Activated CD8-positive, alpha-beta T cell treated with anti-CD3 and anti-CD28 coated beads for 36 hours (primary cell): ENCODE results near the gene IZUMO4. TPM values are rescaled to one million over a fixed set of nuclear protein-coding genes. Genes with fewer than 3 reads are reported as not detected.

ENCODE experiments used
- ATAC-seq: fragments of 200-7000 bp; cut with Tn5 transposase; one replicate; pipeline ENCODE4 v1.10.0; 2021; ENCODE audit warnings: mild to moderate bottlenecking, moderate library complexity
- CTCF ChIA-PET: fragments of 350-600 bp; sonication (Branson Sonifier 250); formaldehyde crosslinking; loops from one replicate; lab custom pipeline; 2021; ENCODE audit warnings: antibody characterized with exemption; lab: Charles Lee
- POLR2A ChIA-PET: fragments of 350-600 bp; sonication (Branson Sonifier 250); formaldehyde crosslinking; loops from one replicate; lab custom pipeline; 2021; ENCODE audit warnings: antibody characterized with exemption; lab: Charles Lee
- DNase-seq: peaks from one replicate; pipeline ENCODE4 v3.0.0-alpha.2; 2020
- H3K27ac Mint-ChIP-seq: one replicate; pipeline ENCODE4 v1.8.0; 2021; ENCODE audit warnings: mild to moderate bottlenecking, mixed read lengths
- H3K27me3 Mint-ChIP-seq: one replicate; pipeline ENCODE4 v1.8.0; 2021; ENCODE audit warnings: mixed read lengths
- H3K36me3 Mint-ChIP-seq: one replicate; pipeline ENCODE4 v1.8.0; 2021; ENCODE audit warnings: low read depth, mixed read lengths
- H3K4me1 Mint-ChIP-seq: one replicate; pipeline ENCODE4 v1.8.0; 2021; ENCODE audit warnings: low read depth, mixed read lengths
- H3K4me3 Mint-ChIP-seq: one replicate; pipeline ENCODE4 v1.8.0; 2021; ENCODE audit warnings: mild to moderate bottlenecking, moderate library complexity, mixed read lengths
- H3K9me3 Mint-ChIP-seq: one replicate; pipeline ENCODE4 v1.8.0; 2021; ENCODE audit warnings: mixed read lengths
- CTCF ChIP-seq: fragments of 200-600 bp; IDR thresholded peaks from one replicate; pipeline ENCODE4 v1.8.0; 2022; ENCODE audit warnings: antibody characterized with exemption, mild to moderate bottlenecking
- intact Hi-C: fragments of 100-400 bp; cut with micrococcal nuclease; formaldehyde crosslinking; loops from one replicate; pipeline ENCODE4 v1.10.0; 2022
- total RNA-seq, 2 experiments: library from RNA; stranded (reverse); gene quantifications; one replicate each; pipeline ENCODE4 v1.2.3, GENCODE V29; 2021

The IZUMO4 gene
- total RNA-seq, 2 experiments from 2014 or later: 22.6 to 23.0 TPM

- intact Hi-C loops: no loop called here
- no peak for TF ChIP-seq CTCF
- H3K4me3 Mint-ChIP-seq: no peak overlapping the region
- peaks cover 20% of the 10 kb centered on the region for H3K36me3 Mint-ChIP-seq
- CTCF ChIA-PET: no interaction called here
- no peak overlapping the region for H3K27ac Mint-ChIP-seq
- no peak for ATAC-seq
- H3K4me1 Mint-ChIP-seq: no peaks in the 10 kb centered on the region
- H3K27me3 Mint-ChIP-seq: no peaks in the 10 kb centered on the region
- no peaks in the 10 kb centered on the region for H3K9me3 Mint-ChIP-seq
- DNase-seq: no peak
- POLR2A ChIA-PET: no interaction called here
Observed at GRCh38 chr19:2135474-2136402, 39.0 kb downstream of the IZUMO4 start.

- H3K9me3 Mint-ChIP-seq: no peaks in the 10 kb centered on the region
- peaks cover 2% of the 10 kb centered on the region for H3K4me1 Mint-ChIP-seq
- no peak overlapping the region for H3K4me3 Mint-ChIP-seq
- TF ChIP-seq CTCF: no peak
- POLR2A ChIA-PET: interaction anchor here (0.8 kb wide), 1 partner anchor 9 kb away, joined by 3 read pairs; no protein-coding TSS in a partner anchor
- ATAC-seq (no peak), DNase-seq (no peak)
- H3K27ac Mint-ChIP-seq: no peak overlapping the region
- peaks cover 20% of the 10 kb centered on the region for H3K36me3 Mint-ChIP-seq
- H3K27me3 Mint-ChIP-seq: no peaks in the 10 kb centered on the region
- intact Hi-C loops: no loop called here
- CTCF ChIA-PET: interaction anchor here (1.0 kb wide), 1 partner anchor 19 kb away, joined by 4 read pairs; no protein-coding TSS in a partner anchor
Observed at GRCh38 chr19:2136796-2137195, 40.1 kb downstream of the IZUMO4 start.

GRCh38 chr19:2138061-2138728 is 41.5 kb downstream of the IZUMO4 start:
- peaks cover 2% of the 10 kb centered on the region for H3K4me1 Mint-ChIP-seq
- CTCF ChIA-PET: interaction anchor here (1.0 kb wide), 1 partner anchor 18 kb away, joined by 4 read pairs; no protein-coding TSS in a partner anchor
- H3K9me3 Mint-ChIP-seq: no peaks in the 10 kb centered on the region
- no peak overlapping the region for H3K27ac Mint-ChIP-seq
- H3K4me3 Mint-ChIP-seq: no peak overlapping the region
- TF ChIP-seq CTCF: no peak
- no peaks in the 10 kb centered on the region for H3K27me3 Mint-ChIP-seq
- intact Hi-C loops: no loop called here
- ATAC-seq: no peak
- POLR2A ChIA-PET: interaction anchor here (0.6 kb wide), 1 partner anchor 243 kb away, joined by 3 read pairs; no protein-coding TSS in a partner anchor
- H3K36me3 Mint-ChIP-seq: peaks cover 11% of the 10 kb centered on the region
- no peak for DNase-seq

GRCh38 chr19:2139385-2140137 is 42.8 kb downstream of the IZUMO4 start:
- no peaks in the 10 kb centered on the region for H3K9me3 Mint-ChIP-seq
- no peak for DNase-seq
- intact Hi-C loops: no loop called here
- CTCF ChIA-PET: no interaction called here
- peaks cover 2% of the 10 kb centered on the region for H3K4me1 Mint-ChIP-seq
- H3K36me3 Mint-ChIP-seq: peaks cover 10% of the 10 kb centered on the region
- POLR2A ChIA-PET: no interaction called here
- no peaks in the 10 kb centered on the region for H3K27me3 Mint-ChIP-seq
- no peak overlapping the region for H3K27ac Mint-ChIP-seq
- ATAC-seq: no peak
- TF ChIP-seq CTCF: no peak
- no peak overlapping the region for H3K4me3 Mint-ChIP-seq
